HG03097 (cell line): ENCODE data around the gene SLC30A4.
"Not testable (repeated sequence)": the region's sequence is repeated elsewhere in the genome, so short reads cannot be mapped to it uniquely, and the experiment has no call there.

Experiments used
- ATAC-seq: cut with Tn5 transposase; IDR thresholded peaks from one replicate; pipeline ENCODE4 v1.9.1; 2021; ENCODE audit not compliant: unreplicated experiment, low FRiP score

Gene SLC30A4

DNA sequence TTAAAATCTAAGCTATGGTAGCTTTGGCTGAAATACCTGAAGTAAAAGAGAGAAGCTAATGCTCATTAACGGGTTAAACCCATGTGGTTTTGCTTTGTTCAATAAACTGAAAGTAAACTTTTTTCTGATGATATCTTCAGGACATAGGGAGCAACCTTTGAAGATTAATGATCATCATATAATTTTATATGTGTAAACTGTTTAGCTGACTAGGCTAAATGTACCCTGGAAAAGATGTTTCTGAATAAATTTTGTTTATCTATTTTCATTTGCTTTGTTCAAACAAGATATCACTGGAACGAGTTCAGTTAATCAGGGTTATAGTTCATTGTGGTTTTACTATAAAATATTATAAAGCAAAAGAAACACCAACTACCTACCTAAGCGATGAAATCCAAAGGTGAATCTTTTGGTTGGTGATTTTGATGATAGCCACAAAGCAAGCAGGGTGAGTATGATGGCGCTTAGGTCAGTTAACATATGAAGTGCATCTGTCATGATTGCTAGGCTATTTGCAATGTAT, 11.7 kb downstream of the SLC30A4 start:
- no peak for ATAC-seq

DNA sequence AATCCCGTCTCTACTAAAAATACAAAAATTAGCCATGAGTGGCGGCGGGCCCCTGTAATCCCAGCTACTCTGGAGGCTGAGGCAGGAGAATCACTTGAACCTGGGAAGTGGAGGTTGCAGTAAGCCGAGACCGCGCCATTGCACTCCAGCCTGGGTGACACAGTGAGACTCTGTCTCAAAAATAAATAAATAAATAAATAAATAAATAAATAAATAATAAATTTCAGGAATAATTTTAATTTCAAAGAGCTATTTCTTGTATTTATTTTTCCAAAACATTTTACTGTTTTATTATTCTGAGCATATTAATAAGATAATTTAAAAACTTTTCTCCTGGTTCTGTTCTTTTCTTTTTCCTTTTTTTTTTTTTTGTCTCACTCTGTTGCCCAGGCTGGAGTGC, 15.4 kb downstream of the SLC30A4 start:
- ATAC-seq, result not testable (repeated sequence)

- no peak for ATAC-seq
These were observed 23.1 kb downstream of the SLC30A4 start for GRCh38 chr15:45499426-45499825.

DNA sequence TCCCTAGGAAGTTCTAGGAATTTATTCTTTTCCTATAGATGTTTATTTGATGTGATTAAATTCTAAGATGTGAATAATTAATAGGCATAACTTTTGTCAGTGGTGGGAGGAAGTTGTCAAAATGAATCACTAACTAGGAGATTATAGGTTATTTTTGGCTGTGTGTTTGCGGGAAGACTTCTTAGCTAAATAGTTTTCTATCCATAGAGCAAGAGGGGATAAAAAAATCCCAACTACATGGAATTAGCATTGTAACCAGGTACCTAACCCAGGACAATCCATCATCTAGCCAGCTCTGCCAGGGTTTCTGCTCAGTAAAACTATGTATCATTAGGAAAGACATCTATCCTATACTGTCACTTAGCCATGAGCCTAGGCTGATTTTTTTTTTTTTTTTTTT, 23.9 kb downstream of the SLC30A4 start:
- no peak for ATAC-seq

DNA sequence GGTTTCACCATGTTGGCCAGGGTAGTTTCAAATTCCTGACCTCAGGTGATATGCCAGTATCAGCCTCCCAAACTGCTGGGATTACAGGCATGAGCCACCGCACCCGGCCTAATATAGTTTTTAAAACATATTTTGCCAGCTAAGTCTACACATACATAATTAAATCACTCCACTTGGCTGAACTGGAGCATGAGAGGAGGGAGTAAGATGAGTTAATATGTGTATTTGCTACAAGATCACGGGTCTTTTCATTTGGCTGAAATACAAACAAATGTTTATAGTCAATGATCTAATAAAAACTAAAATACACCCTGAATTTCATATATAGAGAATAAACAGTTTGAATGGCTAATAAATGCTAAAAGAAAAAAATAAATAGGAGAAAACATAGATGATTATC, 25.3 kb downstream of the SLC30A4 start:
- no peak for ATAC-seq

DNA sequence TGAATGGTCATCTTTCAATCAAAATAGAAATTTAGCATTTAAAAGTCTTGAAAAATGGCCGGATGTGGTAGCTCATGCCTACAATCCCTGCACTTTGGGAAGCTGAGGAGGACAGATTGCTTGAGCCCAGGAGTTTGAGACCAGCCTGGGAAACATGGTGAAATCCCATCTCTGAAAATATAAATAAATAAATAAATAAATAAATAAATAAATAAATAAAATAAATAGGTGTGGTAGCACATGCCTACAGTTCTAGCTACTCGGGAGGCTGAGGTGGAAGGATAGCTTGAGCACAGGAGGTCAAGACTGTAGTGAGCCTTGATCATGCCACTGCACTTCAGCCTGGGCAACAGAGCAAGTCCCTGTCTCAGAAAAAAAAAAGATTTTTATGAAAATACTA, 25.9 kb downstream of the SLC30A4 start:
- ATAC-seq, result no peak

- ATAC-seq, result no peak
These were observed 27.0 kb downstream of the SLC30A4 start for GRCh38 chr15:45495588-45495987.

GRCh38 chr15:45489690-45490238, 32.8 kb downstream of the SLC30A4 start:
- ATAC-seq, result no peak

DNA sequence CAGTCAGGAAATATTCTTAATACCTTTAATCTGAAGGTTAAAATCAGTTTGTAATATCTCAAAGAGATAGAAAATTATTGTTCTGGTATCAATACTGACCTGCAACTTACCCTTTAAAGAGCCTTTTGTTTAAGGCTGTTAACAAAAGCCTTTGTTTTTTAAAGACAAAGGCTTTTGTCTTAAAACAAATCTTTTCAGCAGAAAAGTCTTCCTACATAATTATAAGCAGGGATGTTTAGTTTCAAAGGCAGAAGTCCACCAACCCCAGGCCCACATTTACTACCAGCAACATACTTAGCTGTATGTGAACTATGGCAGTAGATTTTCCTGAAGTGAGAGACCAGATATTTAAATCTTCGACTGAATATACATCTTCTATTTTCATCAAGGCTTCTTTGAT, 36.2 kb downstream of the SLC30A4 start:
- no peak for ATAC-seq

DNA sequence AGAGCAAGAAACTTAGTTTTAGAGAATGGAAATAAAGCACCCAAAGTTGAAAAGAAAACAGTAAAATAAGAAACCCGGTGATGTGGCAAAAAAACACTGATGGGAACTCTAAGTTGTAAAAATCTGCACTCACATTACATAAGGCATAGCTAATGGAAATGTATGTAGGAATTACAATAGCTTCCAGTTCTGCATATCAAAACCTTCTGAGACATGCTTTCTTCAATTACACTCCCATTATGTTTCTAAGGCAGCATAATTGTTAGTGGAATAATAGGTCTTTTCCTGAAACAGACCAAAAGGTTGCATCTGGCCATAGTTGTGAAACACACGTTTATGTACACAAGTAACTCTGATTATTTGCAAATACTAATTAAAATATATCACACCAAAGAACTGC, 41.4 kb downstream of the SLC30A4 start:
- no peak for ATAC-seq

GRCh38 chr15:45476410-45476809, 46.1 kb downstream of the SLC30A4 start:
- ATAC-seq, result no peak

DNA sequence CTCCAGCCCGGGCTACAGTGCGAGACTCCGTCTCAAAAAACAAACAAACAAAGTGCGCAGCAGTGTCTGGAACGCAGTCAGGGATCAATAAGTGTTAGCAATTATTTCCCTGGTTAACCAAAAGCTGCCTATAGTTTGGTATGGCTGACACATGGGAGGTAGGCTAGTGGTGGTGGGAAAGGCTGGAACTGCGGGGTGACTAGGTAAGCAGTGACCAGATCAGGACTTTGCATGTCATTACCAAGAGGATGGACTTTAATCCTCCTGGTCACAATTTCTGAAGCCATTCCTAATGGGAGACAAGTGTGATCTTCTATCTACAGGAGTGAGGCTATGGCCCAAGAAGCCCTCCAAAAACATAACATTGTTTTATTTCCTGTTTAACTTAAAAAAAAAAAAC, 47.8 kb downstream of the SLC30A4 start:
- no peak for ATAC-seq

DNA sequence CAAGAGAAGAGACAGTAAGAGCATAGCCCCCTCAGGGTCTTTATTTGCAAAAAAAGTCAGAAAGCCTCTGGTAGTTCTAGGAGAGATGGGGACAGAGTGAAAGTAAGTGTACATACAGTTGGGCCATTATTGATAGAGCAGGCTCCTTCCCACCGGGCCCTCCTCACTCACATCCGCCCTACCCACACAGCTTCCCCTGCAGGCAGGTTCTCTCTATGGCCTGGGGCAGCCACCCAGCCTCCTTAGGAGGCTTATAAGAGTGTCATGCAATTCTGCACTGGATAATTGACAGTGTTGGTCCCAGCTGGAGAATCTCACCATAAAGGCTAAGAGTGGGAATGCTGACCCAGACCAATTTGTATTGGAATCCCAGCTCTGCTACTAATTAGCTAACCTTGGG, 49.5 kb downstream of the SLC30A4 start:
- no peak for ATAC-seq

- ATAC-seq, result no peak
These were observed 51.4 kb downstream of the SLC30A4 start for GRCh38 chr15:45471151-45471550.

- ATAC-seq, result no peak
These were observed 53.1 kb downstream of the SLC30A4 start for GRCh38 chr15:45469441-45469840.

GRCh38 chr15:45469027-45469426, 53.5 kb downstream of the SLC30A4 start:
- no peak for ATAC-seq

- ATAC-seq, result no peak
These were observed 54.3 kb downstream of the SLC30A4 start for GRCh38 chr15:45468294-45468693.

GRCh38 chr15:45458746-45459403, 63.7 kb downstream of the SLC30A4 start:
- peak; percentile 39 for ATAC-seq

GRCh38 chr15:45457641-45458539, 64.7 kb downstream of the SLC30A4 start:
- peak; percentile 47 for ATAC-seq

- no peak for ATAC-seq
These were observed 65.3 kb downstream of the SLC30A4 start for GRCh38 chr15:45457220-45457619.
